HG02970 (cell line): ENCODE measurements around the gene PIAS1.

Experiments
- ATAC-seq: cut with Tn5 transposase; IDR thresholded peaks from one replicate; pipeline ENCODE4 v1.9.1; 2021; ENCODE audit warnings: mild to moderate bottlenecking, moderate library complexity, moderate number of reproducible peaks; ENCODE audit not compliant: unreplicated experiment, low FRiP score

PIAS1 gene

DNA sequence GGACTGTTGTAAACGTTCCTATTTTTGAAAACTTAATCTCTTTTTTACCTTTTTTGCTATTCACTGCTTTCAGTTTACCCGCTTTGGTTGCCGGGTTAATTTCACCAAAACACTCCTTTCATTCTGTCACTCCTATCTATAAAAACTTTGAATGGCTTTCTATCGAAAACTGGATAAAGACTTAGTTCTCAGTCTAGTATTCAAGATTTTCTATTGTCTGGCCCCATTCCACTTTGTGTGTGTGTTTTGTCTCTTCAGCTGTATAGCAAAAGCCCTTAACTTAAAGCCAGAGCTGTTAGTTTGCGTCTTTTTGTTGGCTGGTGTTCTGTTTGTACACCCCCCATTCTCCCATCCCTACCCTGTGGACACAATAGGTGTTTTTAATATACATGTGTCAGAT is 7.5 kb downstream of the PIAS1 start:
- ATAC-seq: no peak

DNA sequence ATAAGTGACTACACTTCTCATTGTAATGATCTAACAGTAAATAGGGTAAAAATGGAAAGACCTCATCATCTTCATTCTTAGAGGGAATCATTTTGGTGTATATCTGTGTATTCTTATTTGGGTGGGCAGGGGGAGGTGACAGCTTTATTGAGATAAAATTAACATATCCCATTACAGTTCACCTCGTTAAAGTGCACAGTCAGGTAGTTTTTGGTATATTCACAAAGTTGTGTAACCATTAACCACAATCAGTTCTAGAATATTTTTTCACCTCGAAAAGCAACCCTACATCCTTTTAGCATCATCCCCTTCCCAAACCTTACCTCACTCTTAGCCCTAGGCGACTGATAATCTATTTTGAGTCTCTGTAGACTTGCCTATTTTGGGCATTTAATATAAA is 8.1 kb downstream of the PIAS1 start:
- ATAC-seq: no peak

- ATAC-seq: no peak
These were observed 8.9 kb downstream of the PIAS1 start for GRCh38 chr15:68062946-68063465.

- ATAC-seq: no peak
These were observed 9.5 kb downstream of the PIAS1 start for GRCh38 chr15:68063606-68064005.

DNA sequence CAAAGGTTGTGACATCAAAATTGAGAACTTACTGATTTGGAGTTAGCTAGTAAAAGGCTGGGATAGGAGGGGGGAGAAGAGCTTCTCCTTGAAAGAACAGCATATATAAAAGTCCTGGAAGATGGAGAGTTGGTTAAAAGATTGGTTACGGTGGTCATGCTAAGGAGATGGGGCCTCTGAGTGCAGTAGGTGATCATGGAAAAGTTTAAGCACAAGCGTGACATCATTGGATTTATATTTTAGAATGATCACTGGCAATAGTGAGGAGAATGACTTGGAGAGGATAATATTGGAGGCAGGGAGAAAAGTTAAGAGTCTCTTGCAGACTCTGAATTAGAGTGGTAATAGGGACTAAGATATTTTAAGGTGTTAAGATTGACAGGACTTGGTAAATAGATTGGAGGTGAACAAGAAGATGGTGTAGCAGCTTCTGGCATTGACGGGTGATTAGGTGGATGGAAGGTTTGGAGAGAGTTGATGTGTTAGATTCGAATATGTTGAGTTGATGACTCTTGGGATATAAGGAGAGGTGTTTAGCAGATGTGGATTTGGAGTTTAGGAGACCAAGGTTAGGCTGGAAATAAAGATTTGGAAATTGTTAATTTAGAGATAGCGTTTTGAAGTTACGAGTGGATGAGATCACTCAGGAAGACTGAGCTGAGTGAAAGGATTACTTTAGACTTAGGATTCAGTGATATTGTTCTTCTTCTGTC is 19.6 kb downstream of the PIAS1 start:
- no peak for ATAC-seq

DNA sequence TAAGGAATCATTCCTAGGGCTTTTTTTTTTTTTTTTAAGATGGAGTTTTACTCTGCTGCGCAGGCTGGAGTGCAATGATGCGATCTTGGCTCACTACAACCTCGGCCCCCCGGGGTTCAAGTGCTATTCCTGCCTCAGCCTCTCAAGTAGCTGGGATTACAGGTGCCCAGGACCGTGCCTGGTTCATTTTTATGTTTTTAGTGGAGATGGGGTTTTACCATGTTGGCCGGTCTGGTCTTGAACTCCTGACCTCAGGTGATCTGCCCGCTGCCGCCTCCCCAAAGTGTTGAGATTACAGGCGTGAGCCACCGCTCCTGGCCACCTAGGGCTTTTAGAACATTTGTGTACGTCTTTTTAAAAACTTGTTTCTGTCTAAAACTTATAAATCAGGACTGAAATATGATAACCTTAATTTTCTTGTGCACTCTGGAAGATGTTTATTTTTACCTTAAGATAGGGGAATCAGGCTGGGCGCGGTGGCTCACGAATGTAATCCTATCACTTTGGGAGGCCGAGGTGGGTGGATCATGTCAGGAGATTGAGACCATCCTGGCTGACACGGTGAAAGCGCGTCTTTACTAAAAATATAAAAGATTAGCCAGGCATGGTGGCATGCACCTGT is 21.8 kb downstream of the PIAS1 start:
- no peak for ATAC-seq

- ATAC-seq: no peak
These were observed 24.2 kb downstream of the PIAS1 start for GRCh38 chr15:68078365-68078764.

- no peak for ATAC-seq
These were observed 26.2 kb downstream of the PIAS1 start for GRCh38 chr15:68080334-68080733.

DNA sequence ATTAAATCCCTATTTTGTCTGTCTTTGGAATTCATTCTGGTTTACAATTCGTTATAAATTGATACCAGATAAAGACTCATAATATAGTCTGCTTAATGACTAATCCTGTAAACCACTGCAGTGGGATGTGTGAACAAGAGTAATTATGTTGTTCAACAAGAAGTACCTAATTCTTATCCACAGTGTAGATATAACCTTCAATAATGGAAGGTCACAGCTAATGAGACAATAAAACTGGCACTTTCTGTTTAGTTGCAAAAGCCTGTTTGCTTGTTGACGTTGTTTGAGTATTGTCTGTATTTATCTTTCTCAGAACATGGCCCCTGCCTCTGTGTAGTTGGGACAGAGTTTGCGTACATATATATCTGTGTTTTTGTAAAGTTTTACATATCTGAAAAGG is 26.7 kb downstream of the PIAS1 start:
- ATAC-seq: no peak

DNA sequence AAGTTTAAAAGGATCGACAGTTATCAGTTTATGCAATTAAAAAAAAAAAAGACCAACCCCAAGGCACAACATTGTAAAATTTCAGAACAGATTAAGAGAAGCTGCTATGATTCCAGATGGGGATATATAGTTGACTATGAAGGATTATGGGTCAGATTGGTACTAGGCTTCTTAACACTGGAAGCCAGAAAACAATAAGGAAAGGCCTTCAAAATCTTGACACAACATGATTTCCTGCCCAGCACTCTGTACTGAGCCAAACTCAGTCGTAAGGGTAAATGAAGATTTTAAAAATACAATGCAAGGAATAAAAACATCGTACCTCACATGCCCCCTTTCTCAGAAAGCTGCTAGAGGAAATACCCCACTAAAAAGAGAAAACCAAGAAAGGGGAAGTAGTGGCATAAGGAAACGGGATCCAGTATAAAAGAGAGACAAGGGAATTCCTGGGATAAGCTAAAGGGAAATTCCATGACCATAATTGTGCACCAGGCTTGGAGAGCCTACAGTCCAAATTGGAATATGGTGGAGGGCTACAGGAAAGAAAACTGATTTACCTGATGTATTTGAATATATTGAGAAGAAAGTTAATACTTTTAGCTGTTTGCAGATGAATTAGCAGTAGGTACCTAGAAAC is 27.9 kb downstream of the PIAS1 start:
- ATAC-seq: no peak

- ATAC-seq: no peak
These were observed 28.6 kb downstream of the PIAS1 start for GRCh38 chr15:68082735-68083134.

GRCh38 chr15:68083463-68083862 is 29.3 kb downstream of the PIAS1 start:
- no peak for ATAC-seq

DNA sequence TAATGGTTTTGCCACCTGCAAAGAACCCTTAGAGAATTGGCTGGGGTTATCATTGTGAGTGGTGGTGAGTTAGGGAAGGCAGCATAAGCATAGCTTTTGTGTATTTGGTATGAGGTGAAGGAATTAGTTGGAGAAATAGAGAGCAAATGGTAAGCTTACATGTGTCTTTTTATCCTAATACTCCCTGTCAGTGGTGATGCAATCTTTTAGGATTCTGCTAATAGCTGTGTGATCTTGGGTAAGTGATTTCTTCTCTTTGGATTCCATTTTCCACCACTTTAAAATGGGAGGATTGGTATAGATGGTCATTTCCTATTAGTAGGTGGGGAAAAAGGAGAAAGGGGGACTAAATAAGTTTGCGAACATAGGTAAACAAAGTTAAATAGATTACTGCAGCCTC is 30.9 kb downstream of the PIAS1 start:
- no peak for ATAC-seq

DNA sequence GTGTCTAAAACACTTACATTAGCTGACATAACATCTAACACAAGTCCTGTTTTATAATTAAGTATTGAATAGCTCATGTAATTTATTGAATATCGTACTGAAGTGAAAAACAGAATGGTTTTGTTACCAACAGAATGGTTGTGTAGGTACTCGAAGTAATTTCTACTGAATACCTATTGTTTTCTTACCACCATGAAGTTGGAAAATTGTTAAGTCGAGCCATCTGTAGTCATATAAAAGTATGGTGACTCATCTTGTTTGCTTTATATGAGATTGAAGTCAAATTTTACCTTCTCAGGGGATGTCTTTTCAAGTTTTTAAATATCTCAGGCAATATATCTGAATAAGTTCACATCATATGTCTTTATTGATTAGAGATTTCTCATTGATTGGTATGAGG is 37.6 kb downstream of the PIAS1 start:
- no peak for ATAC-seq

DNA sequence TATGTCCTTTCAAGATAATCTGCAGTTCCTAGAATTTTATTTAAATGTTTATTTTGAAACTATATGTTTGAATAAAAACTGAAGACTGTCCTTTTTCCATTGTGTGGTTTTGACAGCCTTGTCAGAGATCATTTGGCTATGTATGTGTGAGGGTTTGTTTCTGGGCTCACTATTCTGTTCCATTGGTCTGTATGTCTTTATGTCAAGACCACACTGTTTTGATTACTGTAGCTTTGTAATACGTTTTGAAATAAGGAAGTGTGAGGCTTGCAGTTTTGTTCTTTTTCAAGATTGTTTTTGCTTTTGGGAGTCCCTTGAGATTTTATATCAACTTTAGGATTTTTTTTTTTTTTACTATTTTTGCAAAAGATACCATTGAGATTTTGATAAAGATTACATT is 42.0 kb downstream of the PIAS1 start:
- no peak for ATAC-seq

GRCh38 chr15:68097029-68097428 is 42.9 kb downstream of the PIAS1 start:
- no peak for ATAC-seq

DNA sequence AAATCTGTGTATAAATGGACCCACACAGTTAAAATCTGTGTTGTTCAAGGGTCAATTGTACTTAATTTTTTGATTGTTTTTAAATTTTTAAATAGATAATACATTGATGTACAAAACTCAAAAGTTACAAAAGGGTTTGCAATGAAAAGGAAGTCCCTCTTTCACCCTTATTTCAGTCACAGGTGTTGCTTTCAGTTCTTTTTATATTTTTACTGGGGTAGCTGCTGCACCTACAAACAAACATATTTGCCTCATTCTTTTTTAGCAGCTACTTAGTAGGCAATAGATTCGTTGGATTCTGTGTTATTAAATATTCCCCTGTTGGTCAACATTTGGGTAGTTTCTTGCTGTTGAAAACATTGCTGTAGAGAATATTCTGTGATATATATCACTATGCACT is 44.4 kb downstream of the PIAS1 start:
- ATAC-seq: no peak

- ATAC-seq: no peak
These were observed 46.1 kb downstream of the PIAS1 start for GRCh38 chr15:68100194-68100593.

DNA sequence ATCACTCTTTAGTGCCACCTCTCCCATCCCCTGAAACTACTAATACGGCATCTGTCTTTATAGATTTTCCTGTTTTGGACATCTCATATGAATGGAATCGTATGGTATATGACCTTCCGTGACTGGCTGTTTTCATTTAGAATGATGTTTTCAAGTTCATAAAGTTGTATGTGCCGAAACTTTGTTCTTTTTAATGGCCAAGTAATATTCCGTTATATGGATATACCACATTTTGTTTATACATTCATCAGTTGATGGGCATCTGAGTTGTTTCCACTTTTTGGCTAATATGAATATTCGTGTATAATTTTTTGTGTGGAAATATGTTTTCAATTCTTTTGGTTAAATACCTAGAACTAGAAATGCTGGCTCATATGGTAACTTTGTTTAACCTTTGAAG is 49.5 kb downstream of the PIAS1 start:
- no peak for ATAC-seq

- no peak for ATAC-seq
These were observed 52.5 kb downstream of the PIAS1 start for GRCh38 chr15:68106656-68107055.

DNA sequence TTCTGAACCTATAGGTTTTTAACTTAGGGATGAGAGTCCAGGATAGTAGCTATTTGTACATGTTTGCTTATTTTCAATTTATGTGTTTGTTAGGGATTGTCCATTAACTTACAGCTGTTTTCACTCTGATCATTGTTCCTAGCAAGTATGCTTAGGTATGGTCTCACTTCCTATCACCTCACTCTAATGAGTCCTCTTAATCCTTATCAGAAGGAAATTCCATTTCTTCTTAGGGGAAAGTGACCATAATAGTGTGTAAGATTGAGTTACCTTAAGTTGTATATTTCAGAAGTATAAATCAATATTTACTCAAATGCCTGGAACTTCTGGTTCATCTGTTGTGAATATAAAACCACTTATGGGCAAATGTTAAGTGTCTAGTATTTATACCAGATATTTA is 53.0 kb downstream of the PIAS1 start:
- ATAC-seq: no peak

DNA sequence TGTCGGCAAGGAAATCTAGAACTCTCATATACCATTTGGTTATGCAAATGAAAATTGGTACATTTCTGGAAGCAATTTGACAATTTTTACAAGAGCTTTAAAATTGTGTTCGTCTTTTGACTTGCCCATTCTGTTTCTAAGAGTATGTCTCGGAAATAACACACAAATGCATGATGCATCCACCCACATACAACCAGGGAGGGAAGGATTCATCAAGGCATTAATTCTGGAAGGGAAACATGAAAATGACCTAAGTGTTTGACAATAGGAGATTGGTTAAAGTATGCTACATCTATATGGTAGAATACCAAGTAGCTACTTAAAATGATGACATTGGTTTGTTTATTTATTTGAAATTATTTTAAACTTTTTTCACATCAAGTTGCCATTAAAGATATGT is 58.6 kb downstream of the PIAS1 start:
- ATAC-seq: no peak
